Sigmoid colon (tissue), 7 donors: ENCODE measurements around the gene TFF1. TPM values are rescaled to one million over a fixed set of nuclear protein-coding genes. Genes with fewer than 3 reads are reported as not detected.

Experiments
- DNase-seq: peaks from one replicate; pipeline ENCODE4 v3.0.0-alpha.2; 2019
- H3K27ac ChIP-seq, 4 donors: fragments of 200-600 bp; sonication (generic); one replicate each; pipeline ENCODE4 v1.5.1; 2016 to 2019; ENCODE audit warnings: mild to moderate bottlenecking in 1 of 4
- H3K27me3 ChIP-seq, 3 donors: fragments of 200-600 bp; sonication (generic); one replicate each; pipeline ENCODE4 v1.5.1; 2019; ENCODE audit warnings: mild to moderate bottlenecking in 1 of 3
- H3K36me3 ChIP-seq, 4 donors: fragments of 200-600 bp; sonication (generic); one replicate each; pipeline ENCODE4 v1.5.1; 2016 to 2019
- H3K4me1 ChIP-seq, 4 donors: fragments of 200-600 bp; sonication (generic); one replicate each; pipeline ENCODE4 v1.5.1; 2017 to 2019
- H3K4me3 ChIP-seq, 4 donors: fragments of 200-600 bp; sonication (generic); one replicate each; pipeline ENCODE4 v1.5.1; 2017 to 2019; ENCODE audit warnings: mild to moderate bottlenecking in 2 of 4, moderate library complexity in 1 of 4
- H3K9me3 ChIP-seq, 4 donors: fragments of 200-600 bp in 3 of 4; sonication (generic) in 3 of 4; one replicate each; pipeline versions ENCODE4 v1.5.1 to v1.6.1; 2013 to 2019
- EP300 ChIP-seq, 4 donors: sonication (generic); formaldehyde crosslinking; IDR thresholded peaks; one replicate each; pipeline ENCODE4 v1.6.1; 2017; ENCODE audit warnings: antibody characterized with exemption in 4 of 4
- POLR2A ChIP-seq, 2 donors: fragments of 450-650 bp; IDR thresholded peaks; one replicate each; pipeline ENCODE4 v1.6.1; 2016; ENCODE audit warnings: antibody characterized with exemption in 2 of 2, mild to moderate bottlenecking in 2 of 2, moderate library complexity in 2 of 2
- POLR2AphosphoS5 ChIP-seq, 4 donors: sonication (generic); formaldehyde crosslinking; IDR thresholded peaks; one replicate each; pipeline ENCODE4 v1.6.1; 2017; ENCODE audit warnings: antibody characterized with exemption in 4 of 4
- WGBS, 2 donors: extraction: QIAGEN DNeasy Blood & Tissue Kit; methylation state at CpG; one replicate each; pipeline ENCODE4 v1.1.7; 2013; 5-methylcytosine and 5-hydroxymethylcytosine counted together
- intact Hi-C: fragments of 100-400 bp; cut with DNase I; formaldehyde crosslinking; loops from one replicate; pipeline ENCODE4 v1.15.1; 2023
- polyA plus RNA-seq, 3 donors: library from polyadenylated mRNA; stranded (reverse); fragments of 200-250 nt; gene quantifications; one replicate each; pipeline ENCODE4 v1.2.3, GENCODE V29; 2013
- total RNA-seq, 4 donors: library from RNA; depleted of rRNA; stranded (reverse); fragments of >200 nt; gene quantifications; one replicate each; pipeline ENCODE4 v1.1.0, GENCODE V29; 2016
- TF ChIP-seq, protein P1 (sequence below), 4 experiments: fragments of 450-650 bp in 3 of 4; fragments of 200-600 bp in 1 of 4; IDR thresholded peaks; one replicate each; pipeline ENCODE4 v1.5.1; 2016 to 2019; ENCODE audit warnings: antibody characterized with exemption in 4 of 4, mild to moderate bottlenecking in 3 of 4, moderate library complexity in 2 of 4
- donor health status: healthy with polysubstance abuse.
- donor health status: Bipolar disorder and iron deficiency.
- donor health status: healthy.

TFF1 gene
- total and polyA plus RNA-seq, 7 donors: 1.1 to 706 (median 454) TPM; not detected in 3

DNA sequence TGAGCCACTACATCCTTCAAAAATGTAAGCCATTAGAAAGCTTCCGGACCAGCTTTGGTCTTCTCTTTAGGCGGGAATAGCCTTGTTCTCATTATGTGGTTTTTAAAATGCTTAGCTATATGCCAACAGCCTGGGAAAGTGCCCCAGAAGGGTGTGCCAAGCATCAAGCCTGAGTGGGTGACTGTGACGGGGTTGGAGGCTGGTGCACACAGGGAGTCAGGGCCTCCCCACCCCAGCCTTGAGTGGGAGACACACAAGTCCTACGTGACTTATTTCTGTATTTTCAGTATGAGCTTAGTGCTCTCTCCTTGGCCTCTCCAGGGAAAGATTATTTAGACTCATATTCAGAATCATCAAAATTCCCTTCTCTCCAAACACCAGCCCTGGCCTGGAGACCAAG is 47.2 kb upstream of the TFF1 start:
- Histone ChIP-seq H3K4me3 (no peak overlapping the region), H3K4me1 (no peaks in the 10 kb centered on the region), H3K9me3 (no peaks in the 10 kb centered on the region), H3K27ac (no peak overlapping the region), H3K36me3 (no peaks in the 10 kb centered on the region), H3K27me3 (peaks cover 0 to 30% (median 4%) of the 10 kb centered on the region in 3 donors)
- TF ChIP-seq, protein P1, sequence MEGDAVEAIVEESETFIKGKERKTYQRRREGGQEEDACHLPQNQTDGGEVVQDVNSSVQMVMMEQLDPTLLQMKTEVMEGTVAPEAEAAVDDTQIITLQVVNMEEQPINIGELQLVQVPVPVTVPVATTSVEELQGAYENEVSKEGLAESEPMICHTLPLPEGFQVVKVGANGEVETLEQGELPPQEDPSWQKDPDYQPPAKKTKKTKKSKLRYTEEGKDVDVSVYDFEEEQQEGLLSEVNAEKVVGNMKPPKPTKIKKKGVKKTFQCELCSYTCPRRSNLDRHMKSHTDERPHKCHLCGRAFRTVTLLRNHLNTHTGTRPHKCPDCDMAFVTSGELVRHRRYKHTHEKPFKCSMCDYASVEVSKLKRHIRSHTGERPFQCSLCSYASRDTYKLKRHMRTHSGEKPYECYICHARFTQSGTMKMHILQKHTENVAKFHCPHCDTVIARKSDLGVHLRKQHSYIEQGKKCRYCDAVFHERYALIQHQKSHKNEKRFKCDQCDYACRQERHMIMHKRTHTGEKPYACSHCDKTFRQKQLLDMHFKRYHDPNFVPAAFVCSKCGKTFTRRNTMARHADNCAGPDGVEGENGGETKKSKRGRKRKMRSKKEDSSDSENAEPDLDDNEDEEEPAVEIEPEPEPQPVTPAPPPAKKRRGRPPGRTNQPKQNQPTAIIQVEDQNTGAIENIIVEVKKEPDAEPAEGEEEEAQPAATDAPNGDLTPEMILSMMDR (IDR thresholded peaks at IDR 0.05): no peak
- TF ChIP-seq POLR2A (IDR thresholded peaks at IDR 0.05) (no peak), POLR2AphosphoS5 (IDR thresholded peaks at IDR 0.05) (no peak), EP300 (IDR thresholded peaks at IDR 0.05) (no peak)
- intact Hi-C loops: no loop called here
- DNase-seq: no peak
- WGBS, 2 donors: 84 to 92% methylated on average over 4 of the region's 4 CpGs

GRCh38 chr21:42413093-42413492 is 46.8 kb upstream of the TFF1 start:
- Histone ChIP-seq H3K36me3 (no peaks in the 10 kb centered on the region), H3K4me1 (no peaks in the 10 kb centered on the region), H3K27me3 (peaks cover 0 to 28% (median 1%) of the 10 kb centered on the region in 3 donors), H3K4me3 (no peak overlapping the region), H3K9me3 (no peaks in the 10 kb centered on the region), H3K27ac (no peak overlapping the region)
- TF ChIP-seq POLR2AphosphoS5 (IDR thresholded peaks at IDR 0.05) (no peak), POLR2A (IDR thresholded peaks at IDR 0.05) (no peak), EP300 (IDR thresholded peaks at IDR 0.05) (no peak)
- TF ChIP-seq, protein P1 (IDR thresholded peaks at IDR 0.05): no peak
- no peak for DNase-seq
- 91% methylated on average over 14 of the region's 14 CpGs for WGBS, 2 donors
- intact Hi-C loops: no loop called here

- Histone ChIP-seq H3K36me3 (no peaks in the 10 kb centered on the region), H3K27me3 (peaks cover 0 to 26% (median 0%) of the 10 kb centered on the region in 3 donors), H3K4me3 (no peak overlapping the region), H3K27ac (no peak overlapping the region), H3K9me3 (no peaks in the 10 kb centered on the region), H3K4me1 (no peaks in the 10 kb centered on the region)
- intact Hi-C loops: no loop called here
- TF ChIP-seq EP300 (IDR thresholded peaks at IDR 0.05) (no peak), POLR2A (IDR thresholded peaks at IDR 0.05) (no peak), POLR2AphosphoS5 (IDR thresholded peaks at IDR 0.05) (no peak)
- TF ChIP-seq, protein P1 (IDR thresholded peaks at IDR 0.05): no peak
- no peak for DNase-seq
- WGBS, 2 donors: 69 to 83% methylated on average over 5 of the region's 5 CpGs
Measured at GRCh38 chr21:42412636-42412933, 46.2 kb upstream of the TFF1 start.

GRCh38 chr21:42411891-42412635 is 45.7 kb upstream of the TFF1 start:
- H3K9me3 ChIP-seq: no peaks in the 10 kb centered on the region
- intact Hi-C loops: no loop called here
- 72 to 77% methylated on average over 21 of the region's 21 CpGs for WGBS, 2 donors
- no peaks in the 10 kb centered on the region for H3K36me3 ChIP-seq
- H3K27me3 ChIP-seq: peaks cover 0 to 24% (median 0%) of the 10 kb centered on the region in 3 donors
- no peaks in the 10 kb centered on the region for H3K4me1 ChIP-seq
- H3K4me3 ChIP-seq: no peak overlapping the region
- no peak overlapping the region for H3K27ac ChIP-seq
- TF ChIP-seq POLR2A (IDR thresholded peaks at IDR 0.05) (no peak), EP300 (IDR thresholded peaks at IDR 0.05) (no peak), POLR2AphosphoS5 (IDR thresholded peaks at IDR 0.05) (no peak)
- TF ChIP-seq, protein P1 (IDR thresholded peaks at IDR 0.05): no peak
- peak; percentile 44 for DNase-seq
